ENCODE results near the gene EPB41L2.

Gene EPB41L2

DNA sequence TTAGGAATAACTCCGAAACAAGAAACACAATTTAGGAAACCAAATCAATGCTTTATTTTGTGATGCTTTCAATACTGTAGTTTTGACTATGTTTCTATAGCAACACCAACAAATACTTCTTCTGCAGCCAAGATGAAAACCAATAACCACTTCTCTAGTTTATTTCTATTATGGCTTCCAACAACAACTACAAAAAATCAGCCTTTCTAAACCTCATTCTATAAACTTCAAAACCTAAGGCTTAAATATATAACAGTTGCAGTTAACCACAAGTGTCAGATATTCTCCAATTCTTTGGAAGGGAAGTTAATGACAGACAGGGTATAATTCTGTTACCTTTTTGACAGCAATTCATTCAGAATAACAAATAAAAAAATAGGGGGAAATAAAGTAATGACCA lies 80.9 kb downstream of the EPB41L2 start:
- H3K9me3 ChIP-seq (ENCODE audit: control insufficient read depth in 2 of 2, low read length in 2 of 2): no peaks in the 10 kb centered on the region
- no peak overlapping the region for H3K9ac ChIP-seq (ENCODE audit: low read depth in 1 of 2, low read length in 2 of 2)
- no peaks in the 10 kb centered on the region for H3K27me3 ChIP-seq (ENCODE audit: control insufficient read depth in 2 of 2, insufficient read depth in 2 of 2, low read length in 2 of 2)
- peaks cover 4 to 5% of the 10 kb centered on the region in 2 donors for H3K4me1 ChIP-seq (ENCODE audit: control insufficient read depth in 2 of 2, insufficient read depth in 2 of 2, low read length in 2 of 2)
- no peaks in the 10 kb centered on the region for H3K36me3 ChIP-seq (ENCODE audit: control insufficient read depth in 2 of 2, insufficient read depth in 2 of 2, low read length in 2 of 2)
- no peak overlapping the region for H3K27ac ChIP-seq (ENCODE audit: low read depth in 2 of 2, low read length in 2 of 2)
- no peak overlapping the region for H3K4me3 ChIP-seq (ENCODE audit: low read length in 2 of 2)

DNA sequence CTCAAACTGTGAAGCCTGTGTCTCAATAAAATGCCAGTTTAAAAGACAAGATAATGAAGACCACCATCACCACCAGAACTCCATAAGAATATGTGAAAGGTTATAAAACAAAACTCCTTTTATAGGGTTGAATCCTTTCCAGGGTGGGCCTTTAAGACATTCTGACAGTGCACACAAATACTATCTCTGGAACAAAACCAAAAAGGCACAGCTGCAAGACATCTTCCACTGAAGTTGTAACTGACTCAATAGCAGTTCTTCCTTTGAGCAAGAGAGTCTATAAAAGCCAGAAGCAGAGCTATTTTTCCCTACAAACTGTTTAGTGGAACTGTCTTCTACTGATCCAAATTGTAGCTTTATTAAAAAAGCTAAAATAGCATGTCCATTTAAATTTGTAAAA lies 81.6 kb downstream of the EPB41L2 start:
- H3K36me3 ChIP-seq (ENCODE audit: control insufficient read depth in 2 of 2, insufficient read depth in 2 of 2, low read length in 2 of 2): no peaks in the 10 kb centered on the region
- no peaks in the 10 kb centered on the region for H3K27me3 ChIP-seq (ENCODE audit: control insufficient read depth in 2 of 2, insufficient read depth in 2 of 2, low read length in 2 of 2)
- H3K27ac ChIP-seq (ENCODE audit: low read depth in 2 of 2, low read length in 2 of 2): no peak overlapping the region
- H3K9me3 ChIP-seq (ENCODE audit: control insufficient read depth in 2 of 2, low read length in 2 of 2): no peaks in the 10 kb centered on the region
- H3K4me1 ChIP-seq (ENCODE audit: control insufficient read depth in 2 of 2, insufficient read depth in 2 of 2, low read length in 2 of 2): peaks cover 4 to 5% of the 10 kb centered on the region in 2 donors
- no peak overlapping the region for H3K4me3 ChIP-seq (ENCODE audit: low read length in 2 of 2)
- no peak overlapping the region for H3K9ac ChIP-seq (ENCODE audit: low read depth in 1 of 2, low read length in 2 of 2)

DNA sequence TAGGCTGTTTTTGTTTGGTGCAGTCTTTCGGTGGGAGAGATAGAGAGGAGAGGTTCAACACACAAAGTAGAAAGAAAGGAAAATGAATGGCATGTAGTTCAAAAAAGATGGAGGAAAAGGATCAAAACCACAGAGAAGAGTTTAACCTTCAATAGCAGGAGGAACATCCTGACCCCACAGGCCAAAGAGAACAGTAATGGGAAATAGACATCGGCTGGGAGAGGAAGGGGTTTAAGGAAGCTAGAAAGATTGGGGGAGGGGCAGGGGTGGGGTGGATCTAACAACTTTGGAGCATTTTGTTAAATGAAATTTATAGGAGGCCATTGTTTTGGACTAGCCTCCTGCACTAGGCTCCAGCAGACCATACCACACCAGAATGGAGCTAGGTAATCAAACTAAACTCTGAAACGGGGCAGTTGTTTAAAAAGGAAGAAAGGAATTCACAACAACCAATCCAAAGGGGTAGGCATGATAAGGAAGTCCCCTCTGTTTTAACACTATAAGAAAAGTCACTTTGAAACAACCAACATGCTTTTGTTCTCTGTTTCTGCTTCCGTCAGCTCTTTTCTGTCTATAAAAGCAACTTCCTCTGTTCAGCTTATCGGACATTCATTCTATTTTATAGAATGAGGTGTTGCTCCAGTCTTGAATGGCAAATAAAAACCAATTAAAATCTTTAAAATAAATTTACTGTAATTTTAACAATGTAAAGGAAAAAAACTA lies 82.6 kb downstream of the EPB41L2 start:
- Histone ChIP-seq H3K27ac (ENCODE audit: low read depth in 2 of 2, low read length in 2 of 2) (no peak overlapping the region), H3K36me3 (ENCODE audit: control insufficient read depth in 2 of 2, insufficient read depth in 2 of 2, low read length in 2 of 2) (no peaks in the 10 kb centered on the region), H3K9me3 (ENCODE audit: control insufficient read depth in 2 of 2, low read length in 2 of 2) (no peaks in the 10 kb centered on the region), H3K9ac (ENCODE audit: low read depth in 1 of 2, low read length in 2 of 2) (no peak overlapping the region), H3K4me1 (ENCODE audit: control insufficient read depth in 2 of 2, insufficient read depth in 2 of 2, low read length in 2 of 2) (peaks cover 4 to 5% of the 10 kb centered on the region in 2 donors), H3K4me3 (ENCODE audit: low read length in 2 of 2) (no peak overlapping the region), H3K27me3 (ENCODE audit: control insufficient read depth in 2 of 2, insufficient read depth in 2 of 2, low read length in 2 of 2) (no peaks in the 10 kb centered on the region)

DNA sequence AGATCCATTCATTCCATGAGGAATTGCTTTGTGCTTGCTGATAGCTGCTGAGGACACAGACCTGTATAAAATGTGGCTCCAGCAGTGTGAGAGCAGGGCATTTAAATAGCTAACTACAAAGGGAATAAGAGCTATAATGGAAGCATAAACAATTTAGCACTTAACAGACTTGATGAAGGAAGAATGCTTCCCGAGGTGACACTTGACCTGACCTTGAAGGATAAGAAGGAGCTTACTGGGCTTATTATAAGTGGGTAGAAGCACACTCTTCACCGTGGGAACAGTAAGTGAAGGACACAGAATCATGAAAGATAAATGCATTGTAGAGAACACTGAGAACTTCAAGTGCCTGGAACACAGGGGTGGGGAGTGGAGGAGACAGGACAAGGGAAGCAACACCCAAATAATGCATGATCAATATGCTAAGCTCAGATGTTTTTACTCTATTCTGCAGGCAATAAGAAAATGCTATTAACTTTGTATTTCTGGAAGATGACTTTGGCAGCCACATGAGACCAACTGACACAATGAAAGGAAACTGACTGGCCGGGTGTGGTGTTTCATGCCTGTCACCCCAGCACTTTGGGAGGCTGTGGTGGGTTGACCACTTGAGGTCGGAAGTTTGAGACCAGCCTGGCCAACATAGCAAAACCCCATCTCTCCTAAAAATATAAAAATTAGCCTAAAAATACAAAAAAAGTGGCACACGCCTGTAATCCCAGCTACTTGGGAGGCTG lies 84.2 kb downstream of the EPB41L2 start:
- H3K27ac ChIP-seq (ENCODE audit: low read depth in 2 of 2, low read length in 2 of 2): no peak overlapping the region

DNA sequence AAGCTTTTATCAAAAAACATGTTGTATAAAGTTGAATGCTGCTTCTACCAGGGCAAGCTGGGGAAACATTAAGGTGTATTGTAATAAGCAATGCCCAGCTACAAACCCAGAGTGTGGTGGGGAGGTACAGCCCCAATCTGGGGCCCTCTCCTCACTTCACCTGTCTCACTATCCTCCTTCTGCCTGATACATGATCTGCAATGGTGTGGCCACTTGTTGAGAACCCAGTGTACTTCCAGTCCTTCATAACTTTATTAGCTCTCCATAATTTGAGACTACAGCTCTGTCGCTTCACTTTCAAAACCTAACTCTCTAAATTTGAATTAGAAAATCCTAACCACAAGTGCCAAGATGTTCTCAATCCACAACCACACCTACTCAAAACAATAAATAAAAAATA lies 84.9 kb downstream of the EPB41L2 start:
- H3K36me3 ChIP-seq (ENCODE audit: control insufficient read depth in 2 of 2, insufficient read depth in 2 of 2, low read length in 2 of 2): no peaks in the 10 kb centered on the region
- H3K9me3 ChIP-seq (ENCODE audit: control insufficient read depth in 2 of 2, low read length in 2 of 2): no peaks in the 10 kb centered on the region
- no peak overlapping the region for H3K9ac ChIP-seq (ENCODE audit: low read depth in 1 of 2, low read length in 2 of 2)
- no peaks in the 10 kb centered on the region for H3K27me3 ChIP-seq (ENCODE audit: control insufficient read depth in 2 of 2, insufficient read depth in 2 of 2, low read length in 2 of 2)
- H3K27ac ChIP-seq (ENCODE audit: low read depth in 2 of 2, low read length in 2 of 2): no peak overlapping the region
- H3K4me1 ChIP-seq (ENCODE audit: control insufficient read depth in 2 of 2, insufficient read depth in 2 of 2, low read length in 2 of 2): peaks cover 3 to 5% of the 10 kb centered on the region in 2 donors
- H3K4me3 ChIP-seq (ENCODE audit: low read length in 2 of 2): no peak overlapping the region

More for the DNA sequence above, 84.2 kb downstream of the EPB41L2 start:
- no peak overlapping the region for H3K4me3 ChIP-seq (ENCODE audit: low read length in 2 of 2)
- no peaks in the 10 kb centered on the region for H3K9me3 ChIP-seq (ENCODE audit: control insufficient read depth in 2 of 2, low read length in 2 of 2)
- no peak overlapping the region for H3K9ac ChIP-seq (ENCODE audit: low read depth in 1 of 2, low read length in 2 of 2)
- no peaks in the 10 kb centered on the region for H3K27me3 ChIP-seq (ENCODE audit: control insufficient read depth in 2 of 2, insufficient read depth in 2 of 2, low read length in 2 of 2)
- H3K4me1 ChIP-seq (ENCODE audit: control insufficient read depth in 2 of 2, insufficient read depth in 2 of 2, low read length in 2 of 2): peaks cover 4 to 5% of the 10 kb centered on the region in 2 donors
- H3K36me3 ChIP-seq (ENCODE audit: control insufficient read depth in 2 of 2, insufficient read depth in 2 of 2, low read length in 2 of 2): no peaks in the 10 kb centered on the region

DNA sequence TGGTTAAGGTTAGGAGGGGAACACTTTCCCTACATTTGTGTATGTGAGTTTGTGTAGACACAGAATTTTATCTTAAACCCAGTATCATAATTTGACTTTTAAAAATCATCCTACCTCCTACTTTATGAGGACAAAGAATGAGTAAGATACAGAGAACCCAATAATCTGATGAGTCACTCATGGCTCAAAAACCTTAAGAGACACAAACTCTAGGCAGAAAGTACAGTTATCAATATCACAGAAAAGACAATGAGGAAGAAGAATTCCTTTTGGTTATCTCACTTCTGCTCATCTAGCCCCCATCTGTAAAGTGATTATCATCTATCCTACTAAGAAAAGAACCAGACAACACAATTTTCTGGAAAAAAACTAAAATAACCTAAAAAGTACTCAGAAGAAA lies 87.7 kb downstream of the EPB41L2 start:
- no peaks in the 10 kb centered on the region for H3K27me3 ChIP-seq (ENCODE audit: control insufficient read depth in 2 of 2, insufficient read depth in 2 of 2, low read length in 2 of 2)
- no peaks in the 10 kb centered on the region for H3K36me3 ChIP-seq (ENCODE audit: control insufficient read depth in 2 of 2, insufficient read depth in 2 of 2, low read length in 2 of 2)
- H3K4me3 ChIP-seq (ENCODE audit: low read length in 2 of 2): no peak overlapping the region
- H3K27ac ChIP-seq (ENCODE audit: low read depth in 2 of 2, low read length in 2 of 2): no peak overlapping the region
- H3K4me1 ChIP-seq (ENCODE audit: control insufficient read depth in 2 of 2, insufficient read depth in 2 of 2, low read length in 2 of 2): peaks cover 0 to 5% of the 10 kb centered on the region in 2 donors
- H3K9ac ChIP-seq (ENCODE audit: low read depth in 1 of 2, low read length in 2 of 2): no peak overlapping the region
- H3K9me3 ChIP-seq (ENCODE audit: control insufficient read depth in 2 of 2, low read length in 2 of 2): no peaks in the 10 kb centered on the region

DNA sequence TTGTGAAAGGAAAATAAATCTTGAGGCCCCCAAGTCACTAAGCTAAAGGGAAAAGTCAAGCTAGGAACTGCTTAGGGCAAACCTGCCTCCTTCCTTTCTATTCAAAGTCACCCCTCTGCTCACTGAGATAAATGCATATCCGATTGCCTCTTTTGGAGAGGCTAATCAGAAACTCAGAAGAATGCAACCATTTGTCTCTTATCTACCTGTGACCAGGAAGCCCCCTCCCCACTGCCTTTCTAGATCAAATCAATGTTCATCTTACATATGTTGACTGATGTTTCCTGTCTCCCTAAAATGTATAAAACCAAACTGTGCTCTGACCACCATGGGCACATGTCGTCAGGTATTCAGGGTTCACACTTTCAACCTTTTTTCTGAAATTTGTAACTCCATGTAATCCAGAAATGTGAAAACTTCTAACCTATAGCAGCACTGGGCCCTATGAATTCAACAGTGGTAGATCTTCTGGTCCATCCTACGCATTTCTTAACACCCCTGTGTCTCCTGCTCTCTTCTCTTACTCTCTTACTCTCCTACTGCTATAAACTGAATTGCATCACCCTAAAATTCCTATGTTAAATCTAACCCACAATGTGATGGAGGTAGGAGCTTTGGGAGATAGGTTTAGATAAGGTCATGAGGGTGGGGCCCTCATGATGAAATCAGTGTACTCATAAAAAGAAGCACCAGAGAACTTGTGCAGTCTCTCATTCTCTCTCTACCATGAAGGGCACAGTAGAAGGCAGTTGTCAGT lies 89.3 kb downstream of the EPB41L2 start:
- no peak overlapping the region for H3K4me3 ChIP-seq (ENCODE audit: low read length in 2 of 2)
- peaks cover 0 to 2% of the 10 kb centered on the region in 2 donors for H3K4me1 ChIP-seq (ENCODE audit: control insufficient read depth in 2 of 2, insufficient read depth in 2 of 2, low read length in 2 of 2)
- no peaks in the 10 kb centered on the region for H3K36me3 ChIP-seq (ENCODE audit: control insufficient read depth in 2 of 2, insufficient read depth in 2 of 2, low read length in 2 of 2)
- no peak overlapping the region for H3K9ac ChIP-seq (ENCODE audit: low read depth in 1 of 2, low read length in 2 of 2)
- H3K9me3 ChIP-seq (ENCODE audit: control insufficient read depth in 2 of 2, low read length in 2 of 2): no peaks in the 10 kb centered on the region
- no peaks in the 10 kb centered on the region for H3K27me3 ChIP-seq (ENCODE audit: control insufficient read depth in 2 of 2, insufficient read depth in 2 of 2, low read length in 2 of 2)
- no peak overlapping the region for H3K27ac ChIP-seq (ENCODE audit: low read depth in 2 of 2, low read length in 2 of 2)

DNA sequence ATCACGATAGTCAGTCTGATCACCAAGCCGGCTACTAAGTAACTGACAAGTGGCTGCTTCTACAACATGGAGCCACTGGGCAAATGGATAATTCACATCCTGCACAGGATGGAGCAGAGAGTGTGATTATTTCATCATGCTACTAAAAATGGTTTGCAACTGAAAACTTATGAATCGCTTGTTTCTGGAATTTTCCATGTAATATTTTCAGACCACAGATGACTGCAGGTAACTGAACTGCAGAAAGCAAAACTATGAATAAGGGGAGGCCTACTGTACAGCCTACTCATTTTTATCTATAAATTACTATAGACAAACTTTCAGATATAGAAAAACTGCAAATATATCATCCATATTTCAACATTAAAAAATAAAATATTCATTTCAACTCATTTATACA lies 91.5 kb downstream of the EPB41L2 start:
- Histone ChIP-seq H3K4me3 (ENCODE audit: low read length in 2 of 2) (no peak overlapping the region), H3K27me3 (ENCODE audit: control insufficient read depth in 2 of 2, insufficient read depth in 2 of 2, low read length in 2 of 2) (no peaks in the 10 kb centered on the region), H3K9me3 (ENCODE audit: control insufficient read depth in 2 of 2, low read length in 2 of 2) (no peaks in the 10 kb centered on the region), H3K9ac (ENCODE audit: low read depth in 1 of 2, low read length in 2 of 2) (no peak overlapping the region), H3K27ac (ENCODE audit: low read depth in 2 of 2, low read length in 2 of 2) (no peak overlapping the region), H3K36me3 (ENCODE audit: control insufficient read depth in 2 of 2, insufficient read depth in 2 of 2, low read length in 2 of 2) (no peaks in the 10 kb centered on the region), H3K4me1 (ENCODE audit: control insufficient read depth in 2 of 2, insufficient read depth in 2 of 2, low read length in 2 of 2) (peaks cover 0 to 5% of the 10 kb centered on the region in 2 donors)

DNA sequence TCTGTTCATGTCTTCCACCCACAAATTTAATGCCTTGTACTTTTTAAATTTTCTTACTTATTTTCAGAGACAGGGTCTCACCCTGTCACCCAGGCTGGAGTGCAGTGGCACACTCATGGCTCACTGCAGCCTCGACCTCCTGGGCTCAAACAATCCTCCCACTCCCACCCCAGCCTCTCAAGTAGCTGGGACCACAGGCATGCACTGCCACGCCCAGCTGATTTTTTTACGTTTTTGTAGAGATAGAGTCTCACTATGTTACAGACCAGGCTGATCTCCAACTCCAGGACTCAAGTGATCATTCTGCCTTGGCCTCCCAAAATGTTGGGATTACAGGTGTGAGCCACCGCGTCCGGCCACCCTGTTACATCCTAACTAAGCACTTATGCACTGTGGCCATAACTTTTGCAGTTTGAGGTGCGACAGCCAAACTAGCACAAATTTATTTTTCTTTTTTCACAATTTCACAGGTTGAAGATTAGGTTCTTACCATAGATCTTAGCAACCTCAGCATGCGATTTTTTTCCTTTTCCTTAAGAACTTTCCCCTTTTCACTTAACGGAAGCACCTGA lies 92.1 kb downstream of the EPB41L2 start:
- H3K27ac ChIP-seq (ENCODE audit: low read depth in 2 of 2, low read length in 2 of 2): no peak overlapping the region
- H3K9me3 ChIP-seq (ENCODE audit: control insufficient read depth in 2 of 2, low read length in 2 of 2): no peaks in the 10 kb centered on the region
- H3K4me3 ChIP-seq (ENCODE audit: low read length in 2 of 2): no peak overlapping the region

More for the DNA sequence above, 92.1 kb downstream of the EPB41L2 start:
- no peaks in the 10 kb centered on the region for H3K27me3 ChIP-seq (ENCODE audit: control insufficient read depth in 2 of 2, insufficient read depth in 2 of 2, low read length in 2 of 2)
- H3K4me1 ChIP-seq (ENCODE audit: control insufficient read depth in 2 of 2, insufficient read depth in 2 of 2, low read length in 2 of 2): peaks cover 0 to 5% of the 10 kb centered on the region in 2 donors
- no peak overlapping the region for H3K9ac ChIP-seq (ENCODE audit: low read depth in 1 of 2, low read length in 2 of 2)
- no peaks in the 10 kb centered on the region for H3K36me3 ChIP-seq (ENCODE audit: control insufficient read depth in 2 of 2, insufficient read depth in 2 of 2, low read length in 2 of 2)

Data from mucosa of rectum (tissue), 2 donors.